HG02973 (cell line): ENCODE measurements around the gene NPIPB13.
"Not testable (repeated sequence)": the region's sequence is repeated elsewhere in the genome, so short reads cannot be mapped to it uniquely, and the experiment has no call there.

Experiments used
- ATAC-seq: cut with Tn5 transposase; IDR thresholded peaks from one replicate; pipeline ENCODE4 v1.9.1; 2021; ENCODE audit warnings: moderate library complexity; ENCODE audit not compliant: unreplicated experiment

The NPIPB13 gene

DNA sequence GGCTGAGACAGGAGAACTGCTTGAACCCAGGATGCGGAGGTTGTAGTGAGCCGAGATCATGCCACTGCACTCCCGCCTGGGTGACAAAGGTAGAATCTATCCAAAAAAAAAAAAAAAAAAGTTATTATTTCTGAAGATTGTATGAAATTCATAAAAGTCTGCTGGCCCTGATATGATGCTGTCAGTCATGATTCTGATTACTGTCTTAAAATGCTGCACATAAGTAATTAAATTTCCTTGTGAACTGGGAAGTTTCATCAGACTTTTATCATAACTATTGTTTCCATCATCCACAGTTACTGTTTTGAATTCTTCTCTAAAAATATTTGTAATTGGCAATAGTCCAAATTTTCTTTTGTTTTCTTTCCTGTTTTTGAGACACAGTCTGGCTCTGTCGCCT is at the start of gene NPIPB13:
NPIPB13 (minus strand) TSS at position 101 of the 400 bp plus-strand sequence. CDS start 2,906 bp downstream, outside the sequence.
- ATAC-seq = not testable (repeated sequence)

GRCh38 chr16:30282357-30282756 is 34.1 kb upstream of the NPIPB13 start:
- ATAC-seq = not testable (repeated sequence)

DNA sequence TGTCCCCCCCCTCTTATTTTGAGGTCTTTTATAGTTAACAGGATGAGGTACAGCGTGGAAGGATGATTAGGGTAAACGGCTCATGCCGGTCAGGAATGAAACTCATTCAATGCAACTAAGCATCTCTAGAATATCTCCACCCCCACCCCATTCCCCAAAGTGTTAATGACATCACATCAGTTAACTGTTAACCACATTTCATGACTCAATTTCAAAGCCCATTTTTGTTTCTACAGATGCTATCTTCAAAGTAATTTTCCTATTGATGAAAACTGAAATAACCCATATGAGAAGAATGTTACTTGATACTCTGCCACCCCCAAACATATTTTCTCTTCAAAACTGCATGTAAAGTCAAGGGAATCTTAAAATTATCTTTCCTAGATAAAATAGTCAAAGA is 30.2 kb upstream of the NPIPB13 start:
- not testable (repeated sequence) for ATAC-seq

- not testable (repeated sequence) for ATAC-seq
These were observed 31.2 kb downstream of the NPIPB13 start for GRCh38 chr16:30217082-30217481.

DNA sequence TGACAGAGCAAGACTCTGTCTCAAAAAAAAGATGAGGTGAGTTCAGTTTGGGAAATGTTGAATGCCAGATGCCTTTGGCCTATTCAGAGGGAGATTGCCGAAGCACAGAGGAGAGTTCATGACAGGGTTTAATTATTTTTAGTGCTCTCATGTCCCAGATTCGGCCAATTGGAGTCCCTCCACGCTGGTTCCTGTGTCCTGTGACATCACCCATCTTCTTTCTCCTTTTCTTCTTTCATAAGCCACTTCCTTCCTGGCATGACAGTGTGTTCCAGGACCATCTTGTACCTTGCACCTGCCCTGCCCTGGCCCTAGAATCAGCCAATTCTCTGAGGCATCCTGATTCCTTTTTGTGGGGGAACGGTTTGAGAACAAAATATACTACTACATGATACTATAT is 36.9 kb downstream of the NPIPB13 start:
- ATAC-seq = not testable (repeated sequence)

- not testable (repeated sequence) for ATAC-seq
These were observed 39.2 kb downstream of the NPIPB13 start for GRCh38 chr16:30209032-30209431.

- not testable (repeated sequence) for ATAC-seq
These were observed 41.1 kb downstream of the NPIPB13 start for GRCh38 chr16:30207063-30207704.

GRCh38 chr16:30206252-30206651 is 42.0 kb downstream of the NPIPB13 start:
- ATAC-seq = not testable (repeated sequence)

GRCh38 chr16:30205541-30206236 is 42.6 kb downstream of the NPIPB13 start:
- not testable (repeated sequence) for ATAC-seq

- not testable (repeated sequence) for ATAC-seq
These were observed 48.5 kb downstream of the NPIPB13 start for GRCh38 chr16:30199608-30200343.

GRCh38 chr16:30199049-30199448 is 49.2 kb downstream of the NPIPB13 start, which contains the start of gene SULT1A3:
Gene SULT1A3 (plus strand): TSS chr16:30199255. CDS start chr16:30200729, 1,474 bp downstream.
- not testable (repeated sequence) for ATAC-seq
